ENCODE measurements around the gene PRKG1.

The PRKG1 gene

DNA sequence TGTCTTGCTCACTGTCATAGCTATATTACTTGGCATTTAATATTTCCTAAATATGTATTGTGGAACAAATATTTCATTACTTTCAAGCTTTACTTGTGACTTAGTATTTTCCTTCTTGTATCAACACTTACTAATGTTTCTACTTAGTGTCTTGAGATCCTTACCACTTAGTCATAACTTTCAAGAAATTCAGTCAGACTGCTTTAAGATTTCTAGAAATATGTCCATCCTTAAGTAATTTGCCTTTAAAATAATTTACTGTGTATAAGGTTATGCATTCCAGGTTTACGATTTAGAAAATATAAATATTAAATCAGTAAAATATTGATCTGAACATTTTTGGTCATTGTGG is 712.4 kb downstream of the PRKG1 start:
- DNase-seq: no peak

DNA sequence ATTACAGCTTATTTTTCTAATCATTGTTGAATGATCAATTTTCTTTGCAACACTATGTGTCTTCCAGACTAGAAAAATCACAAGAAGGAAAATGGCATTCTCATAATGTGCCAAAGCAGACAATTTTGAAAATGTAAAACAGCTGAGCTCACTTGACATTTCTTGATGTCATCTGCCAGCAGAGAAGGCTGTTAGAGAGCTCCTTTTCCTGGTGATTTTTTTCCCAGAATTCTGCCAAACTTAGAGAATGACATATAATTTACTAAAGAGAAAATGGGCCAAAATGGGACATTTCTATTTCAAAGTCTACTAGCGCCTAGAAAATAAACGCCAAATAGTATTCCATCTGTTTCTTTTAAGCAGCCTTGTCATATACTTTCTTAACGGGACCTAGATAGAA is 714.0 kb downstream of the PRKG1 start:
- DNase-seq: no peak

DNA sequence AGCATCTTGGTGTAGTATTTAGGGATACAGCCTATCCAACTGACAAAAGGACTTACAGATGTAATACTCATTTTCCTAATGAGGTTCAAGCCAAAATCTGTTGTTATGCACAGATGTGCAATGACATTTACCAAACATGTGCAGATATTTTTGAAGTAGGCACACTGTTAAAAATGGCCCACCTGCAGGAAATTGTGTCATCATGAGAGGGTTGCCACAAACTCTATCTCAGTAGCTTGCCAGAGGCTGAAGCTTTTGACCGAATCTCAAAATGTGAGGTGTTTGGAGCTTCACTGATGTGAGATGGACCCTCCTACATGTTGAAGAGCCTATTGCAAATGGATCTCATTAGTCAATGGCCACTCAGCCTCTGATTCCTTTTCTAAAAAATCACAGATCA is 714.8 kb downstream of the PRKG1 start:
- DNase-seq: no peak

GRCh38 chr10:51789903-51790302 is 715.6 kb downstream of the PRKG1 start:
- DNase-seq: no peak

DNA sequence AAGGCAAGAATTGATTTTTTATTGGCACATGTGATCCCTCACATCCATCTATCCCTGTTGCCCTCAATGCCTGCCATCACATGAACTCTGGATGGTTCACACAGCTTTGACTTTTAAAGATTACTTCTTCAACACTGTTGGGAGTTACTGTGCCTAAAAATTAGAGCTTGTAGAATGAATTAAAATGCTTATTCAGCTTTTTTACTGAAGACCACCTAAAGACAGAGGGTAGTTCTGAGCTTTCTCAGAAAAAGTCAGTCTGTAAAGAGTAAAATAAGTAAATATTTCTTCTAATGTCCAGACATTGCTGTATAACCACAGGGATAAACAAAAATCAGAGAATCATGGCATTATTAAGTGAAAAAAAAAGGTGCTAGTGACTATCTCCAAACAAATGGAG is 718.4 kb downstream of the PRKG1 start:
- no peak for DNase-seq

- DNase-seq: no peak
Measured at GRCh38 chr10:51800121-51800520, 725.8 kb downstream of the PRKG1 start.

- DNase-seq: no peak
Measured at GRCh38 chr10:51800725-51801424, 726.6 kb downstream of the PRKG1 start.

DNA sequence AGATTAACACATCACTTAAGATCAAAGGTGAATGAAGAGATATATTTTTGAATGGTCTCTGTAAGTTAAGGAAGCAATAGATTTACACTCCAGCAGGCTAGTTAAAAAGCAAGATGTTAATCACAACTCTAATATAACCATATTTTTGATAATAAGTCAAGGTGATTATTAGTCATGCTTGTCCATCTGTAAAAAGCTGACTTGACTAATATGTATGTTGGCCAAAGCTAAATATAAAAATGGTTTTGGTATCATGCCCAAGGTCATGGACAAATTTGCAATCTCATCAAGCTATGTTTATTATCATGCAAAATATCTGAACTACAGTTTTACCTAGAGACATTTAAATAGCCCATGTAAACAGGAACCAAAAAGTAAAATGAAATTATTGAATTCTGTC is 727.7 kb downstream of the PRKG1 start:
- no peak for DNase-seq

GRCh38 chr10:51804866-51805265 is 730.6 kb downstream of the PRKG1 start:
- no peak for DNase-seq

DNA sequence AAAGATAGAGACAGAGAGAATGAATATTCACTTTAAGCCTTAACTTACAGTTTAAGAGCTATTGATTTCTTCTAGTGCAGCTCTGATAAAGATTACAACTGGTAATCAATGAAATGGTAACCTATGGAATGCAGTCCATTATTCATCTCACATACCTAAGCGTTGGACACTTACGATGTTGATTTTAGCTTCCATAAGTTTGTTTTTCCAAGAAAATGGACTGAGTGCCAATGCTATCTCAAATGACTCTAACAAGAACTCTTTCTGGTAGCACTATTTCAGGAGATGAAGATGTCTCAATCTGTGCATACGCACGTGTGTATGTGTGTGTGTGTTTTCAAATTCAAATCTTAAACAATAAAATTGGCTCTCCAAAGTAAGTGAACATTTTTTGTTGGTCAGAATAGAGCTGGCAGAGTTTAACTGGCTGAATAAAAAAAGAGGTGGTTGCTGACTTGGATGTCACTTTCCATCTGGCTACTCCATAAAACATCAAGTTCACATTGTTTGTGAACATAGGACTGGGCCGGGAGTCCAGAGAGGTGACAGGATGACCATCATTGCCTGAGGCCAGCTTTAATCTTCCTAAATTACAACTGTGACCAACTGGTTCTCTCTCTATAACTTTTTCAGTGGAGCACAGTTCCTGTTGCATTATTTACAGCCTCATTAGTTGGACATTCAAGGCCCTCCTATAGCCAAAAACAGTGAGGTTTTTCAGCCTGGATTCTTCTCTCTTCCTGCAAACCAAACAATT is 732.0 kb downstream of the PRKG1 start:
- DNase-seq: no peak

DNA sequence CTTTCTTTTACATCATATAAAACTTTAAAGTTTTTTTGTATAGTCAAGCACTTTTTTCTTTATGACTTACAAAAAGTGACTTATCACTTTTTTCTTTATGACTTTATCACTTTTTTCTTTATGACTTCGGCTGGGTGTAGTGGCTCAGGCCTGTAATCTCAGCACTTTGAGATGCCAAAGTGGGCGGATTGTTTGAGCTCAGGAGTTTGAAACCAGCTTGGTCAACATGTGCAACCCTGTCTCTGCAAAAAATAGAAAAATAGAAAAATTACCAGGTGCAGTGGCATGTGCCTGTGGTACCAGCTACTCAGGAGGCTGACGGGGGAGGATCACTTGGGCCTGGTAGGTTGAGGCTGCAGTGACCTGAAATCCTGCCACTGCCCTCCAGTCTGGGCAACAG is 733.9 kb downstream of the PRKG1 start:
- DNase-seq: no peak

- DNase-seq: no peak
Measured at GRCh38 chr10:51815723-51816122, 741.4 kb downstream of the PRKG1 start.

DNA sequence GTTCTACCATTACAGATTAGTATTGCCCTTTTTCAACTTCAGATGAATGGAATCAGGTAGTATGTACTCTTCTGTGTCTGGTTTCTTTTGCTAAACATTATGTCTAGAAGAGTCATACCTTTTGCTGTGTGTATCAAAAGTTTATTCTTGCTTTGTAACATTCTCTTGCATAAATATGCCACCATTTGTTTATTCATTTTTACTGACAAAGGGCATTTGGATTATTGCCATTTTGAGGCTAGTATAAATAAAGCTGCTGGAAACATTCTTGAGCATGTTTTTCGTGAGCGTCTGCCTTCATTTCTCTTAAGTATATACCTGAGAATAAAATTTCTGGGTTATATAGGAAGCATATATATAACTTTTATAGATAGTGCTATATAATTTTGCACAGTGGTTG is 746.8 kb downstream of the PRKG1 start:
- no peak for DNase-seq

GRCh38 chr10:51821745-51822144 is 747.5 kb downstream of the PRKG1 start:
- DNase-seq: no peak

- no peak for DNase-seq
Measured at GRCh38 chr10:51832652-51833383, 758.5 kb downstream of the PRKG1 start.

DNA sequence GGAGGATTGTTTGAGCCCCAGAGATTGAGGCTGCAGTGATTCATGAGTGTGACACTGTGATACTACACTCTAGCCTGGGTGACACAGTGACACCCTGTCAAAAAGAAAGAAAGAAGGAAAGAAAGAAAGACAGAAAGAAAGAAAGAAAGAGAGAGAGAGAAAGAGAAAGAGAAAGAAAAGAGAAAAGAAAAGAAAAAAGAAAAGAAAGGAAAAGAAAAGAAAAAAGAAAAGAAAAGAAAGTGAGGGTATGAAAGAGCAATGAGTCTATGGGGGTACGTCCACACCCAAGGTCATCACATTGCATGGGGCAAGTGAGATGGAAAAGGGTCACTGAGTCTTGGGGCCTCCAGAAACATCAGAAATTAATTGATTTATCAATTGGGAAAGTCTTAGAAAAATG is 760.3 kb downstream of the PRKG1 start:
- no peak for DNase-seq

- no peak for DNase-seq
Measured at GRCh38 chr10:51838471-51838870, 764.2 kb downstream of the PRKG1 start.

DNA sequence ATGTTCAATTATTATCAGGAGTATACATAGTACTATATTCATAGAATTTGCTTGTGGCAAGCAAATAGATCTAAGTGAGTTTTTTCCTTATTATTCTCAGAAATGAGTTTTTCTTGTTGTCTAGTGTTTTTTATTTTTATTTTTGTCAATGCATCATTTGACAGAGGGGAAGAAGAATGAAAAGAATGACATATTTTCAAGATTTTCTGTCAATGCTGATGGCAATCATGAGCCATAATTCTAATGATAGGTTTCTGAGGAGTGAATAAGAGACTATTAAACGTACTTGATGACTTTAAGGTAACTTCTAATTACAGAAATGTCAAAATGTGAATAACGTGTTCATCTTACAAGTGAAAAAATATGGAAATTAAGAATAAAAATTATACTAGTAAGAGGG is 769.7 kb downstream of the PRKG1 start:
- DNase-seq: no peak

GRCh38 chr10:51846856-51847506 is 772.7 kb downstream of the PRKG1 start:
- DNase-seq: no peak

GRCh38 chr10:51852297-51852696 is 778.0 kb downstream of the PRKG1 start:
- no peak for DNase-seq

- no peak for DNase-seq
Measured at GRCh38 chr10:51857305-51857704, 783.0 kb downstream of the PRKG1 start.

- DNase-seq: no peak
Measured at GRCh38 chr10:51860257-51860656, 786.0 kb downstream of the PRKG1 start.

- DNase-seq: no peak
Measured at GRCh38 chr10:51861051-51861450, 786.8 kb downstream of the PRKG1 start.

DNA sequence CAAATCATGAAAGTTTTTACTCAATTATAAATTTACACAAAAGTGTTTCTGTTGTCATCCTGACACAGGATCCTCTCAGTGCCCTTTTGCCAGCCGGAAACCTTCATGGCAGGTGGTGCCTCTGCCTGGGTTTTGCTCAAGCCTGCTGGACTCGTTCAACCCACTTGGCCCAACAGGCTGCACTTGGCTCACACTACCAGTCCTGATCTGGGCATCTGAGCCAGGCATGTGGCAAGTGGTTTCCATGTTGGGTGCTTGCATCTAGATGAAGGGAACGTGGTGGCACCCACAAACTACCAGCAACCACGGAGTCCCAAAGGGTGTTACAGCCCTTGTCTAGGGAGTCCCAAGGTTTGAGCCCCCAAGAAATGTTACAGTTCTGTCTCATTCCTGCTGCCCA is 787.4 kb downstream of the PRKG1 start:
- DNase-seq: no peak
